ENCODE data around the gene PTPRM. TPM values are rescaled to one million over a fixed set of nuclear protein-coding genes. Genes with fewer than 3 reads are reported as not detected.

Gene PTPRM
- total RNA-seq, 1 experiment from 2014 or later, result 6.2 TPM

GRCh38 chr18:7878265-7879211, 311.4 kb downstream of the PTPRM start:
- Histone ChIP-seq H4K8ac (replicated peaks; ENCODE audit: insufficient read length, low read depth, low read length) (no peak overlapping the region), H3K4me2 (ENCODE audit: insufficient read depth, insufficient read length, low read length) (no peak overlapping the region), H3K27ac (ENCODE audit: insufficient read length, low read depth, low read length) (no peak overlapping the region), H2BK12ac (ENCODE audit: insufficient read length, low read depth, low read length) (no peak overlapping the region), H3K23ac (ENCODE audit: insufficient read length, low read depth, low read length) (no peak overlapping the region), H3K79me1 (ENCODE audit: insufficient read depth, low read depth, low read length, poor library complexity, severe bottlenecking) (no peaks in the 10 kb centered on the region), H3K4me1 (ENCODE audit: insufficient read depth, low read length) (no peaks in the 10 kb centered on the region), H3K56ac (ENCODE audit: insufficient read length, low read depth, low read length) (no peak overlapping the region), H3K18ac (ENCODE audit: insufficient read length, low read depth, low read length) (no peak overlapping the region), H4K20me1 (ENCODE audit: control insufficient read depth, insufficient read depth, insufficient read length) (no peaks in the 10 kb centered on the region), H3K9ac (ENCODE audit: extremely low read depth, insufficient read length, low read length) (no peak overlapping the region), H3K9me3 (ENCODE audit: control insufficient read depth, low read depth, low read length) (no peaks in the 10 kb centered on the region), H2BK120ac (ENCODE audit: low read depth, low read length, poor library complexity, severe bottlenecking) (no peak overlapping the region), H2AFZ (ENCODE audit: low read length) (no peak overlapping the region), H3K14ac (ENCODE audit: insufficient read depth, low read length) (no peak overlapping the region), H2BK5ac (ENCODE audit: insufficient read length, low read length) (no peak overlapping the region), H4K5ac (ENCODE audit: insufficient read length, low read depth, low read length) (no peak overlapping the region), H3T11ph (ENCODE audit: low read length) (no peak overlapping the region), H3K4ac (ENCODE audit: low read depth, low read length) (no peak overlapping the region), H2AK5ac (ENCODE audit: insufficient read length, low read length) (no peak overlapping the region), H2BK20ac (ENCODE audit: low read depth, low read length, poor library complexity, severe bottlenecking) (no peak overlapping the region), H3K79me2 (ENCODE audit: insufficient read depth, low read length) (no peaks in the 10 kb centered on the region), H3K27me3 (ENCODE audit: insufficient read depth, low read length) (no peaks in the 10 kb centered on the region), H2BK15ac (ENCODE audit: low read depth, low read length) (no peak overlapping the region), H4K91ac (ENCODE audit: insufficient read length, low read depth, low read length) (no peak overlapping the region), H3K23me2 (ENCODE audit: insufficient read length, low read depth, low read length, poor library complexity, severe bottlenecking) (no peaks in the 10 kb centered on the region)
- no CpG with 5 or more reads among the region's 6 CpGs for WGBS (ENCODE audit: extremely low coverage, insufficient read length, low lambda C conversion rate)
- TF ChIP-seq, protein P1, sequence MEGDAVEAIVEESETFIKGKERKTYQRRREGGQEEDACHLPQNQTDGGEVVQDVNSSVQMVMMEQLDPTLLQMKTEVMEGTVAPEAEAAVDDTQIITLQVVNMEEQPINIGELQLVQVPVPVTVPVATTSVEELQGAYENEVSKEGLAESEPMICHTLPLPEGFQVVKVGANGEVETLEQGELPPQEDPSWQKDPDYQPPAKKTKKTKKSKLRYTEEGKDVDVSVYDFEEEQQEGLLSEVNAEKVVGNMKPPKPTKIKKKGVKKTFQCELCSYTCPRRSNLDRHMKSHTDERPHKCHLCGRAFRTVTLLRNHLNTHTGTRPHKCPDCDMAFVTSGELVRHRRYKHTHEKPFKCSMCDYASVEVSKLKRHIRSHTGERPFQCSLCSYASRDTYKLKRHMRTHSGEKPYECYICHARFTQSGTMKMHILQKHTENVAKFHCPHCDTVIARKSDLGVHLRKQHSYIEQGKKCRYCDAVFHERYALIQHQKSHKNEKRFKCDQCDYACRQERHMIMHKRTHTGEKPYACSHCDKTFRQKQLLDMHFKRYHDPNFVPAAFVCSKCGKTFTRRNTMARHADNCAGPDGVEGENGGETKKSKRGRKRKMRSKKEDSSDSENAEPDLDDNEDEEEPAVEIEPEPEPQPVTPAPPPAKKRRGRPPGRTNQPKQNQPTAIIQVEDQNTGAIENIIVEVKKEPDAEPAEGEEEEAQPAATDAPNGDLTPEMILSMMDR (conservative IDR thresholded peaks at IDR 0.05), result no peak
- Mint-ChIP-seq H3K4me3 (no peak overlapping the region), H3K4me1 (peaks cover 5 to 7% of the 10 kb centered on the region in 2 experiments), H3K36me3 (ENCODE audit: insufficient read depth in 1 of 3, low read depth in 3 of 3) (no peaks in the 10 kb centered on the region), H3K27ac (no peak overlapping the region), H3K9me3 (no peaks in the 10 kb centered on the region), H3K27me3 (ENCODE audit: low read depth) (no peaks in the 10 kb centered on the region)
- no peak for DNase-seq
